ENCODE measurements around the gene GDF10. TPM values are rescaled to one million over a fixed set of nuclear protein-coding genes. Genes with fewer than 3 reads are reported as not detected.

Gene GDF10
- total RNA-seq, 4 donors from 2014 or later = 0.79 to 1.2 (median 1.00) TPM; not detected in 1

DNA sequence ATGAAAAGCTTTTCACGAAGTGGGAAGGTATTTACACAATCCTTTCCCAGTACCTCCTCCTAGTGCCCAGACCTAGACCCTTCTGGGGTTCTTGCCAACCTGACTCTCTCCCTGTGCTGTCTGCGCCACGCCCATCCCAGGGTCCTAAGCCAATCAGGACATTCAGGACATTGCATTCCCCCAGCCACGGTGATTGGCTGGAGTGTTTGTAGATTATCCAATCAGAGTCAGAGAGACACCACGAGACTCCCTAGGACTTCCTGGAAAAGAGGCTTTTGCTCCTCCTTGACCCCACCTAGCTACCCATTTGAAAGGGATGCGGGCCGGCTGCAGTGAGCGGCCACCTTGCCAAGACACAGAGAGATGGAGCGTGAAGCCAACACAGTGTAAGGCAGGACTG lies 18.7 kb downstream of the GDF10 start:
- Histone ChIP-seq H3K27ac (no peak overlapping the region), H3K9me3 (no peaks in the 10 kb centered on the region), H3K27me3 (no peaks in the 10 kb centered on the region), H3K4me1 (no peaks in the 10 kb centered on the region), H3K36me3 (no peaks in the 10 kb centered on the region), H3K4me3 (no peak overlapping the region)
- intact Hi-C loops (cut with DNase I; ENCODE audit: low total_unique reads) (loop anchor here (10.0 kb wide), 1 partner anchor 134 kb away; no protein-coding TSS in a partner anchor), in situ Hi-C loops (cut with MboI; ENCODE audit: low pct_ligation_motif_present in 1 of 4, low pct_unique_long_range_greater_than_20kb in 1 of 4, low sequenced_read_pairs in 3 of 4) (loop anchor here in 2 of 4 donors (10.0 to 25.0 kb wide), 2 partner anchors 281 to 294 kb away; no protein-coding TSS in a partner anchor)
- no peak for DNase-seq
- TF ChIP-seq, protein P1, sequence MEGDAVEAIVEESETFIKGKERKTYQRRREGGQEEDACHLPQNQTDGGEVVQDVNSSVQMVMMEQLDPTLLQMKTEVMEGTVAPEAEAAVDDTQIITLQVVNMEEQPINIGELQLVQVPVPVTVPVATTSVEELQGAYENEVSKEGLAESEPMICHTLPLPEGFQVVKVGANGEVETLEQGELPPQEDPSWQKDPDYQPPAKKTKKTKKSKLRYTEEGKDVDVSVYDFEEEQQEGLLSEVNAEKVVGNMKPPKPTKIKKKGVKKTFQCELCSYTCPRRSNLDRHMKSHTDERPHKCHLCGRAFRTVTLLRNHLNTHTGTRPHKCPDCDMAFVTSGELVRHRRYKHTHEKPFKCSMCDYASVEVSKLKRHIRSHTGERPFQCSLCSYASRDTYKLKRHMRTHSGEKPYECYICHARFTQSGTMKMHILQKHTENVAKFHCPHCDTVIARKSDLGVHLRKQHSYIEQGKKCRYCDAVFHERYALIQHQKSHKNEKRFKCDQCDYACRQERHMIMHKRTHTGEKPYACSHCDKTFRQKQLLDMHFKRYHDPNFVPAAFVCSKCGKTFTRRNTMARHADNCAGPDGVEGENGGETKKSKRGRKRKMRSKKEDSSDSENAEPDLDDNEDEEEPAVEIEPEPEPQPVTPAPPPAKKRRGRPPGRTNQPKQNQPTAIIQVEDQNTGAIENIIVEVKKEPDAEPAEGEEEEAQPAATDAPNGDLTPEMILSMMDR (IDR thresholded peaks at IDR 0.05) = no peak
- no peak for TF ChIP-seq POLR2A (IDR thresholded peaks at IDR 0.05)
- no peak for TF ChIP-seq EP300 (IDR thresholded peaks at IDR 0.05; ENCODE audit: low read depth)
- TF ChIP-seq POLR2AphosphoS5 (IDR thresholded peaks at IDR 0.05) = no peak
- WGBS, 2 donors (ENCODE audit: low coverage in 1 of 2) = 51 to 83% methylated on average over 3 to 9 of the region's 9 CpGs

DNA sequence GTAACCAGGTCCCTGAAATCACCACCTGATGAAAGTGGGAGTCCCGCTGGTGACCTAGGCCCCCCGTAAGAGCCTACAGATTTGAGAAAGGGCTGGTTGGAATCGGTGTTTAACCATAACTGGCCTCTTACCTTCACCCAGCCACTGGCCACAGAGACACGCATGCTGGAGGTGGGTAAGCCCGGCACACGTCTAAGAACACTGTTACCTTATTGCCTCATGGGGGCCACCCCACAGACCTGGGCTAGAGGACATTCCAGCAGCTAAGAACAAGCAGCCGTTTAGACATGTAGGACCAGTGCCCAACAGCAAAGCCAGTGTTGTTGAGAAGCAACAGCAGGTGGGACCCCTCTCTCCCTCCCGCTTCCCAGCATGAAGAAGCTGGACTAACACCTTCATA lies 19.8 kb downstream of the GDF10 start:
- TF ChIP-seq POLR2AphosphoS5 (IDR thresholded peaks at IDR 0.05) = no peak
- no peak for TF ChIP-seq POLR2A (IDR thresholded peaks at IDR 0.05)
- TF ChIP-seq, protein P1 (IDR thresholded peaks at IDR 0.05) = no peak
- no peak for TF ChIP-seq EP300 (IDR thresholded peaks at IDR 0.05; ENCODE audit: low read depth)
- Histone ChIP-seq H3K27ac (no peak overlapping the region), H3K27me3 (no peaks in the 10 kb centered on the region), H3K4me3 (no peak overlapping the region), H3K36me3 (no peaks in the 10 kb centered on the region), H3K4me1 (no peaks in the 10 kb centered on the region), H3K9me3 (no peaks in the 10 kb centered on the region)
- intact Hi-C loops (cut with DNase I; ENCODE audit: low total_unique reads) (loop anchor here (10.0 kb wide), 1 partner anchor 135 kb away; no protein-coding TSS in a partner anchor), in situ Hi-C loops (cut with MboI; ENCODE audit: low pct_ligation_motif_present in 1 of 4, low pct_unique_long_range_greater_than_20kb in 1 of 4, low sequenced_read_pairs in 3 of 4) (loop anchor here in 2 of 4 donors (10.0 to 25.0 kb wide), 2 partner anchors 282 to 295 kb away; no protein-coding TSS in a partner anchor)
- DNase-seq = no peak
- WGBS, 2 donors (ENCODE audit: low coverage in 1 of 2) = 87% methylated on average over 6 of the region's 8 CpGs; no CpG with 5 or more reads in 1 of the 2 donors

DNA sequence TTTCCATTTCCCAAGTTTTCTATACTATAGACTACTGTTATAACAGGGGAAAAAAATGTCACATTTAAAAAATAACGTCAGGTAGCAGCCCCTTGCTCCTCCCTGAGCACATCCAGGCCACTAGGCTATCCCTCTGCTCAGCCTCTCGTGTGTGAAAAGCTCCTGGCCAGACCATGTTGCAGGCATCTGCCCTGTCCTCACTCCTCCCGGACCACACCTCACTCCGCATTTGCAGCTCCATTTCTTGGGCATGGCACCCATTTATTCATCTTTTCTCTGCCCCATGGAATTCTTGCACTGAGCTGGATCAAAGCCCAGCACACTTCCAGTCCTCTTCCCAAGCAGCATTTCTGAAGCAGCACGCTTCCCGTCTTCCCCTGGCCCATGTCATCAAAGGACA lies 20.8 kb downstream of the GDF10 start:
- in situ Hi-C loops (cut with MboI; ENCODE audit: low pct_ligation_motif_present in 1 of 4, low pct_unique_long_range_greater_than_20kb in 1 of 4, low sequenced_read_pairs in 3 of 4) = loop anchor here in 1 of 4 donors (25.0 kb wide), 1 partner anchor 284 kb away; no protein-coding TSS in a partner anchor
- 68 to 78% methylated on average over 3 to 6 of the region's 6 CpGs for WGBS, 2 donors (ENCODE audit: low coverage in 1 of 2)

DNA sequence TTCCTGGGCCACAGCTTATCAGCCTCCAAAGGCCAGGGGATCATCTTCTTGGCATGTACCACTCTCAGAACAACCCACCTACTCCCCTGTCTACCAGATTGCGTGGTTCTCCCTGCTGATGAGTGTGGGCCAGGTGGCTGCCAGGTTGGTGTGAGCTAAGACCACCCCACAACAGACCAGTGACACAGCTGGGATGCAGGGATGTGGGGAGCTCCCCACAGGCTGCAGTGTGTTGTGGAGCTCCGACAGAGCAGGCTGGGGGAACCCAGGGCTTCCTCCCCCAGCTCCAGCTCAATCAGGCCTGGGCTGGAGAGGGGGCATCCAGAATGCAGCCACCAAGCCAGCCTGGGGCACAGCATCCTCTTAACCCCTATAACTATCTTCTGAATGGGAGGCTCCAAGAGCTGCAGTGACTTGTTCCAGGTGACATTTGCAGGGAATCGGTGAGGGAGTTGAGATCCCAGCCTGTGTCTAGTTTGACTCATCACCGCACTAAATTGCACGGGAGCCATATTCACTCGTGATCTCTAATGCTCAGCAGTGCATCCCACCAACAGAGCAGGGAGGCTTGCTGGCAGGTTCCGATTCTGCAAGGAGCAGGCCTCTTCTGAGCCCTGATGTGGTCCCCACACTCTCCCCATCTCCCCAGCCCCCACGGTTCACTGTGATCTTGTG lies 21.7 kb downstream of the GDF10 start:
- WGBS, 2 donors (ENCODE audit: low coverage in 1 of 2) = 78% methylated on average over 7 of the region's 8 CpGs; no CpG with 5 or more reads in 1 of the 2 donors
- Histone ChIP-seq H3K27me3 (no peaks in the 10 kb centered on the region), H3K27ac (no peak overlapping the region), H3K9me3 (no peaks in the 10 kb centered on the region), H3K4me3 (no peak overlapping the region), H3K36me3 (no peaks in the 10 kb centered on the region), H3K4me1 (no peaks in the 10 kb centered on the region)
- TF ChIP-seq, protein P1 (IDR thresholded peaks at IDR 0.05) = no peak
- TF ChIP-seq POLR2A (IDR thresholded peaks at IDR 0.05) (no peak), POLR2AphosphoS5 (IDR thresholded peaks at IDR 0.05) (no peak), EP300 (IDR thresholded peaks at IDR 0.05; ENCODE audit: low read depth) (no peak)
- no peak for DNase-seq
- intact Hi-C loops (cut with DNase I; ENCODE audit: low total_unique reads) (no loop called here), in situ Hi-C loops (cut with MboI; ENCODE audit: low pct_ligation_motif_present in 1 of 4, low pct_unique_long_range_greater_than_20kb in 1 of 4, low sequenced_read_pairs in 3 of 4) (loop anchor here in 1 of 4 donors (25.0 kb wide), 1 partner anchor 284 kb away; no protein-coding TSS in a partner anchor)

More for the DNA sequence above, 20.8 kb downstream of the GDF10 start:
- H3K4me3 ChIP-seq = no peak overlapping the region
- no peaks in the 10 kb centered on the region for H3K4me1 ChIP-seq
- no peaks in the 10 kb centered on the region for H3K9me3 ChIP-seq
- H3K27ac ChIP-seq = no peak overlapping the region
- H3K36me3 ChIP-seq = no peaks in the 10 kb centered on the region
- intact Hi-C loops (cut with DNase I; ENCODE audit: low total_unique reads) = no loop called here
- DNase-seq = no peak
- no peaks in the 10 kb centered on the region for H3K27me3 ChIP-seq
- TF ChIP-seq EP300 (IDR thresholded peaks at IDR 0.05; ENCODE audit: low read depth) (no peak), POLR2A (IDR thresholded peaks at IDR 0.05) (no peak), POLR2AphosphoS5 (IDR thresholded peaks at IDR 0.05) (no peak)
- TF ChIP-seq, protein P1 (IDR thresholded peaks at IDR 0.05) = no peak

All from transverse colon (tissue), 4 donors.